Body of pancreas (tissue), 4 donors: ENCODE measurements around the gene ETS2.

Experiments
- CTCF ChIP-seq, 7 experiments: fragments of 450-650 bp in 4 of 7; fragments of 200-600 bp in 3 of 7; sonication (generic) in 3 of 7; IDR thresholded peaks; one replicate each; pipeline ENCODE4 v1.5.1; 2016 to 2019; ENCODE audit warnings: antibody characterized with exemption in 7 of 7
- POLR2A ChIP-seq, 3 donors: fragments of 450-650 bp; IDR thresholded peaks; one replicate each; pipeline ENCODE4 v1.6.1; 2016; ENCODE audit warnings: antibody characterized with exemption in 3 of 3, mild to moderate bottlenecking in 2 of 3

- no peak for TF ChIP-seq POLR2A (IDR thresholded peaks at IDR 0.05)
- no peak for TF ChIP-seq CTCF (IDR thresholded peaks at IDR 0.05)
Observed at GRCh38 chr21:38864964-38865363, 59.2 kb downstream of the ETS2 start.
